Measurements from ENCODE around the gene SOD1.

Gene SOD1

GRCh38 chr21:31682620-31683019 lies 23.1 kb downstream of the SOD1 start:
- no peak for TF ChIP-seq CTCF (IDR thresholded peaks at IDR 0.05; ENCODE audit: insufficient read depth, low read depth, low read length, missing control alignments)
- H3K4me3 ChIP-seq (ENCODE audit: low read depth, low read length) = no peak overlapping the region
- DNase-seq (ENCODE audit: low read depth) = no peak

GRCh38 chr21:31683029-31683428 lies 23.5 kb downstream of the SOD1 start:
- DNase-seq (ENCODE audit: low read depth) = no peak
- no peak overlapping the region for H3K4me3 ChIP-seq (ENCODE audit: low read depth, low read length)
- no peak for TF ChIP-seq CTCF (IDR thresholded peaks at IDR 0.05; ENCODE audit: insufficient read depth, low read depth, low read length, missing control alignments)

- no peak for TF ChIP-seq CTCF (IDR thresholded peaks at IDR 0.05; ENCODE audit: insufficient read depth, low read depth, low read length, missing control alignments)
- no peak for DNase-seq (ENCODE audit: low read depth)
- no peak overlapping the region for H3K4me3 ChIP-seq (ENCODE audit: low read depth, low read length)
Measured at GRCh38 chr21:31684918-31685317, 25.4 kb downstream of the SOD1 start.

- no peak overlapping the region for H3K4me3 ChIP-seq (ENCODE audit: low read depth, low read length)
- DNase-seq (ENCODE audit: low read depth) = no peak
- no peak for TF ChIP-seq CTCF (IDR thresholded peaks at IDR 0.05; ENCODE audit: insufficient read depth, low read depth, low read length, missing control alignments)
Measured at GRCh38 chr21:31686272-31686915, 26.9 kb downstream of the SOD1 start.

- no peak for TF ChIP-seq CTCF (IDR thresholded peaks at IDR 0.05; ENCODE audit: insufficient read depth, low read depth, low read length, missing control alignments)
- no peak for DNase-seq (ENCODE audit: low read depth)
- no peak overlapping the region for H3K4me3 ChIP-seq (ENCODE audit: low read depth, low read length)
Measured at GRCh38 chr21:31687108-31687507, 27.6 kb downstream of the SOD1 start.

DNA sequence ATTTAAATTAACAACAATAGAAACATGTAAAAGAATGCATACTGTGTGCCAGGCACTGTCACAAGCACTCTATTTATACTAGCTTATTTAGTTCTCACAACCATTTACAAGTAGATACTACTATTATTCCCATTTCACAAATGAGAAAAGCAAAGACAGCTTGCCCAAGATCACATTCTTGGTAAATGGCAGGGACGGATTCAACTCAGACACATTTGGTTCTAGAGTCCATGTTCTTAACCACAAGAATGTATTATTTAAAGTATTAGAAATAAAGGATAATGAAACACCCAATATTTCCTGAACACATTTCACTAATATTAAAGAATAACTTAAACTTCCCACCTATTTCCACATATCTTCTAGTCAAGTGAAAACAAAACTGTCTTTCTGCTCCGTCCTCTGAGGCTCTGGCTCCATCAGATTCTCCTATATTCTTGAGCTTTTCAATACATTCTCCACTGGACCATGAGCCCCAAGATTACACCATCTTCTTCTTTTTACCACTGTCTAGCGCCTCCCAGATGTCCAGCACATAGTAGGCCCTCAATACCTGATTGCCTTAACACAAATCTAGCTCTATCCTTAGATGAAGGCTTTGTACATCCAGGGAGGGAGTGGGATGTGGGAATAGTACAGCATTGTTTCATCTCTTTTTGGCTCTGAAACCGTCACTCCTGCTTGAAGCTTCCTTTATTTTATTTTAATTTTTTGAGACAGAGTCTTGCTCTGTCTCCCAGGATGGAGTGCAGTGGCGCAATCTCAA lies 29.3 kb downstream of the SOD1 start:
- TF ChIP-seq CTCF (IDR thresholded peaks at IDR 0.05; ENCODE audit: insufficient read depth, low read depth, low read length, missing control alignments) = no peak
- no peak overlapping the region for H3K4me3 ChIP-seq (ENCODE audit: low read depth, low read length)
- no peak for DNase-seq (ENCODE audit: low read depth)
